ENCODE results near the gene ASCL5. TPM values are rescaled to one million over a fixed set of nuclear protein-coding genes. Genes with fewer than 3 reads are reported as not detected.

Gene ASCL5
- total RNA-seq, 1 donor from 2014 or later = not detected

- DNase-seq (ENCODE audit: low read depth) = no peak
These were observed 16.4 kb downstream of the ASCL5 start for GRCh38 chr1:201110616-201111015.

- no peak for DNase-seq (ENCODE audit: low read depth)
These were observed 16.8 kb downstream of the ASCL5 start for GRCh38 chr1:201110138-201110537.

GRCh38 chr1:201109651-201110050 lies 17.3 kb downstream of the ASCL5 start:
- no peak for DNase-seq (ENCODE audit: low read depth)

- peak; percentile 4 for DNase-seq (ENCODE audit: low read depth)
These were observed 18.4 kb downstream of the ASCL5 start for GRCh38 chr1:201108614-201109013.

GRCh38 chr1:201105688-201106087 lies 21.3 kb downstream of the ASCL5 start:
- DNase-seq (ENCODE audit: low read depth) = no peak

GRCh38 chr1:201104141-201104540 lies 22.8 kb downstream of the ASCL5 start:
- no peak for DNase-seq (ENCODE audit: low read depth)

GRCh38 chr1:201103666-201104065 lies 23.3 kb downstream of the ASCL5 start:
- no peak for DNase-seq (ENCODE audit: low read depth)

- no peak for DNase-seq (ENCODE audit: low read depth)
These were observed 26.6 kb downstream of the ASCL5 start for GRCh38 chr1:201100169-201100930.

- no peak for DNase-seq (ENCODE audit: low read depth)
These were observed 27.8 kb downstream of the ASCL5 start for GRCh38 chr1:201098992-201099677.

GRCh38 chr1:201096977-201097856 lies 29.8 kb downstream of the ASCL5 start:
- DNase-seq (ENCODE audit: low read depth) = no peak

- no peak for DNase-seq (ENCODE audit: low read depth)
These were observed 30.9 kb downstream of the ASCL5 start for GRCh38 chr1:201096041-201096461.

- no peak for DNase-seq (ENCODE audit: low read depth)
These were observed 31.4 kb downstream of the ASCL5 start for GRCh38 chr1:201095581-201095980.

GRCh38 chr1:201094832-201095231 lies 32.2 kb downstream of the ASCL5 start:
- no peak for DNase-seq (ENCODE audit: low read depth)

GRCh38 chr1:201093962-201094361 lies 33.0 kb downstream of the ASCL5 start:
- no peak for DNase-seq (ENCODE audit: low read depth)

- no peak for DNase-seq (ENCODE audit: low read depth)
These were observed 33.4 kb downstream of the ASCL5 start for GRCh38 chr1:201093561-201093960.

- DNase-seq (ENCODE audit: low read depth) = no peak
These were observed 34.2 kb downstream of the ASCL5 start for GRCh38 chr1:201092738-201093137.

GRCh38 chr1:201091256-201091655 lies 35.7 kb downstream of the ASCL5 start:
- DNase-seq (ENCODE audit: low read depth) = no peak

GRCh38 chr1:201090541-201090940 lies 36.4 kb downstream of the ASCL5 start:
- DNase-seq (ENCODE audit: low read depth) = no peak

GRCh38 chr1:201089596-201089995 lies 37.4 kb downstream of the ASCL5 start:
- no peak for DNase-seq (ENCODE audit: low read depth)

- DNase-seq (ENCODE audit: low read depth) = no peak
These were observed 38.0 kb downstream of the ASCL5 start for GRCh38 chr1:201088901-201089525.

GRCh38 chr1:201088395-201088794 lies 38.6 kb downstream of the ASCL5 start:
- no peak for DNase-seq (ENCODE audit: low read depth)

All from renal cortical epithelial cell (primary cell).